Spinal cord (tissue), 10 donors: Measurements from ENCODE around the gene CAT. TPM values are rescaled to one million over a fixed set of nuclear protein-coding genes. Genes with fewer than 3 reads are reported as not detected.

Experiments used
- DNase-seq, 6 donors: peaks; one replicate each; pipeline versions ENCODE4 v3.0.0 to v3.0.0-alpha.2; 2013 to 2015; ENCODE audit warnings: low spot score in 6 of 6, low read depth in 4 of 6
- H3K27ac ChIP-seq: one replicate; pipeline ENCODE4 v1.5.1; 2013; ENCODE audit warnings: low read depth, low read length, control low read depth
- H3K27me3 ChIP-seq: one replicate; pipeline ENCODE4 v1.6.1; 2013; ENCODE audit warnings: low read length; ENCODE audit not compliant: control insufficient read depth, insufficient read depth
- H3K36me3 ChIP-seq: one replicate; pipeline ENCODE4 v1.6.1; 2013; ENCODE audit warnings: low read length; ENCODE audit not compliant: control insufficient read depth, insufficient read depth
- H3K4me1 ChIP-seq: one replicate; pipeline ENCODE4 v1.6.1; 2013; ENCODE audit warnings: low read length; ENCODE audit not compliant: control insufficient read depth, insufficient read depth
- H3K4me3 ChIP-seq: one replicate; pipeline ENCODE4 v1.5.1; 2013; ENCODE audit warnings: low read depth, low read length, control low read depth
- H3K9me3 ChIP-seq: one replicate; pipeline ENCODE4 v1.6.1; 2013; ENCODE audit warnings: low read length; ENCODE audit not compliant: control insufficient read depth, insufficient read depth
- WGBS: methylation state at CpG from one replicate; pipeline ENCODE4 v1.1.5; 2013; ENCODE audit warnings: missing lambda C conversion rate; ENCODE audit not compliant: insufficient coverage; 5-methylcytosine and 5-hydroxymethylcytosine counted together
- polyA plus RNA-seq, 2 donors: library from polyadenylated mRNA; unstranded; fragments of 120-200 nt; gene quantifications; one replicate each; pipeline ENCODE4 v1.2.1, GENCODE V29; 2013; ENCODE audit not compliant: insufficient read length in 2 of 2
- total RNA-seq, 2 donors: library from RNA; depleted of rRNA in 1 of 2; stranded (reverse); fragments of 120-200 nt in 1 of 2; fragments of >200 nt in 1 of 2; gene quantifications; one replicate each; pipeline versions ENCODE4 v1.2.3 to v1.2.4, GENCODE V29; 2013 to 2014
- donor health status: healthy.

The CAT gene
- total and polyA plus RNA-seq, 4 donors = 79.1 to 124 (median 99.1) TPM

DNA sequence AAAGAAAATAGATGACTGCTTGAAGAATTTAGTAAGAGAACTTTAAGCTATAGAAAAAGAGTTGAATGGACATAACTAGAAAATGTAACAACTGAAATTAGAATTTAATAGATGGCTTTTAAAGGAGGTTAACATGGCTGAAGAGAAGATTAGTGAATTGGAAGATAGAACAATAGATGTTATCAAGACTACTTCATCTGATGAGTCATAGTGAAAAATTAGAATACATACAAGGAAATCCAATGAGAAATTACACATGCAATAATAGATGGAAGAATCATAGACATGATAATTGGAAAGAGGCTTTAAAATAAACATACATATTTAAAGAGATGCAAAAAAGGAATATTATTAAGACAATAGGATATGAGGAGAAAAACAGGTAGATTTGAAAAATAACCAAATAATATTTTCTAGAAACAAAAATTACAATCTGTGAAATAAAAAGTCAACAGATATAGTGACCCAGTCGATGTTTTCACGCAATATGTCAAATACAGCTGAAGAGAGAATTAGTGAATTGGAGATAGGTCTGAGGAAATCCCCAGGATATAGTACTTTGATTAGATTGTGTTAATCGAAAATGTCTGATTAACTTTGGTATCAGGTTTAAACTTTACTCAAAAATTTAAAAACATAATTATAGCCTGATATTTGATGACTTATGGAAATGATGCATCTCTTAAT lies 28.2 kb downstream of the CAT start:
- Histone ChIP-seq H3K36me3 (peaks cover 51% of the 10 kb centered on the region), H3K9me3 (peaks cover 8% of the 10 kb centered on the region), H3K4me3 (no peak overlapping the region), H3K4me1 (no peaks in the 10 kb centered on the region), H3K27me3 (no peaks in the 10 kb centered on the region), H3K27ac (no peak overlapping the region)
- no peak for DNase-seq
- no CpG with 5 or more reads among the region's 3 CpGs for WGBS

- Histone ChIP-seq H3K27ac (no peak overlapping the region), H3K36me3 (peaks cover 54% of the 10 kb centered on the region), H3K4me3 (no peak overlapping the region), H3K9me3 (peaks cover 8% of the 10 kb centered on the region), H3K27me3 (no peaks in the 10 kb centered on the region), H3K4me1 (no peaks in the 10 kb centered on the region)
- 94% methylated on average over 5 of the region's 8 CpGs for WGBS
- no peak for DNase-seq
Measured at GRCh38 chr11:34468209-34468841, 29.6 kb downstream of the CAT start.

DNA sequence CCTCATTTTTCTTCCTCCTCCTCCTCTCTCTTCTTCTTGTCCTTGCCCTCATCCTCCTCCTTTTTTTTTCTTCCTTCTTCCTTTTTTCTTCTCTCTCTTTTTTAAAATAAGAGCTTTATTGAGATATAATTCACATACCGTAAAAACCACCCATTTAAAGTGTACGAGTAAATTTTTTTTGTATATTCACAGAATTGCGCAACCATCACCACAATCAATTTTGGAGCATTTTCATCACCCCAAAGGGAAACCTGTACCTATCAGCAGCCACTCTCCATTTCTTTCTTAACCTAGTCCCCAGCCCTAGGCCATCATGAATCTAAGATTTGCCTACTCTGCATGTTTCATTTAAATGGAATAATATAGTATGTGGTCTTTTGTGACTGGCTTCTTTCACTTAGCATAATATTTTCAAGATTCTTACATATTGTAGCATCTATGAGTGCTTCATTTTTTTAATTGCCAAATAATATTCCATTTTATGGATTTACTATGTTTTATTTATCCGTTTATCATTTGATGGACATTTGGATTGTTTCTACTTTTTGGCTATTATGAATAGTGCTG lies 35.0 kb downstream of the CAT start:
- Histone ChIP-seq H3K36me3 (peaks cover 34% of the 10 kb centered on the region), H3K4me1 (no peaks in the 10 kb centered on the region), H3K4me3 (no peak overlapping the region), H3K27ac (no peak overlapping the region), H3K27me3 (no peaks in the 10 kb centered on the region), H3K9me3 (no peaks in the 10 kb centered on the region)
- DNase-seq = no peak
- no CpG with 5 or more reads among the region's 4 CpGs for WGBS

- Histone ChIP-seq H3K4me3 (no peak overlapping the region), H3K27me3 (no peaks in the 10 kb centered on the region), H3K9me3 (no peaks in the 10 kb centered on the region), H3K4me1 (no peaks in the 10 kb centered on the region), H3K36me3 (peaks cover 18% of the 10 kb centered on the region), H3K27ac (no peak overlapping the region)
- DNase-seq = no peak
- WGBS = no CpG with 5 or more reads among the region's 3 CpGs
Measured at GRCh38 chr11:34475656-34476055, 36.9 kb downstream of the CAT start.

- no peak overlapping the region for H3K4me3 ChIP-seq
- DNase-seq = no peak
- 89% methylated on average over 3 of the region's 4 CpGs for WGBS
- H3K36me3 ChIP-seq = peaks cover 11% of the 10 kb centered on the region
- no peak overlapping the region for H3K27ac ChIP-seq
- H3K4me1 ChIP-seq = no peaks in the 10 kb centered on the region
- H3K9me3 ChIP-seq = no peaks in the 10 kb centered on the region
- H3K27me3 ChIP-seq = no peaks in the 10 kb centered on the region
Measured at GRCh38 chr11:34476849-34477248, 38.1 kb downstream of the CAT start.

DNA sequence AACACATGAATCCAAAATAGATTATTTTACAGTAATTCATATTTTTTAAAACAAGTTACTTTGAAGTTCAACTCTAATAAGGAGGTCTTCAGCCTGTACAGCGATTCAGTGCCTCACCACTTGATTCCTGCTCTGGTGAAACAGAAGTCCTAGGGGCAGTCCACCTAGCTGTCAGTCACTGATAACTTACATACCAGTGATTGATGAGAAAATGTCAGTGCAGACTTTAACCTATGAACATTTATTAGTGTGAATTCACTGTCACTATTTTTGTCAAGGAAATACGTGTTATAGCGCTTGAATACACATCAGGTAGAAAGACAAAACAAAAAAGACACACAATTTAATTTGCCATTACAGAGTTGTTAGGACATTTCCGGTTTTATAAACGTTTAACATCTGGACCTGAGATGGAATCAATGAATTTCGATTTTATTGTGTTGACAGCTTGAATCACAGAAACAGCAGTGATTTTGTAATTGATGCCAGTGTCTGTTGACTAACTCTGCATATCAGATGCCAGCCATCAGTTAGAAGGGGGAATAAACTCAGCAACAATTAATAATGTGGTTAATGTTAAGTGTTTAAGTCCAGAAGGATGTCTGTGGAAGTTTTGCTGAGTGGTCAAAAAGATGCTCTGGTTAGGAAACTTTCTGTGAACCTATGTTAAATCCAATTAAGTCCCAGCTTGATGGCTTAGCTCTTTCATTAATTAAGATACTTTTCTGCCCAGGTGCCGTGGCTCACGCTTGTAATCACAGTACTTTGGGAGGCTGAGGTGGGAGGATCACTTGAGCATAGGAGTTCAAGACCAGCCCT lies 40.3 kb downstream of the CAT start:
- Histone ChIP-seq H3K27ac (no peak overlapping the region), H3K9me3 (no peaks in the 10 kb centered on the region), H3K4me1 (no peaks in the 10 kb centered on the region), H3K4me3 (no peak overlapping the region), H3K27me3 (no peaks in the 10 kb centered on the region), H3K36me3 (no peaks in the 10 kb centered on the region)
- DNase-seq = no peak
- WGBS = 64% methylated on average over 6 of the region's 8 CpGs

- Histone ChIP-seq H3K27me3 (no peaks in the 10 kb centered on the region), H3K9me3 (no peaks in the 10 kb centered on the region), H3K4me1 (no peaks in the 10 kb centered on the region), H3K4me3 (no peak overlapping the region), H3K36me3 (no peaks in the 10 kb centered on the region), H3K27ac (no peak overlapping the region)
- whole genome bisulfite sequencing = no CpG with 5 or more reads among the region's 3 CpGs
- no peak for DNase-seq
Measured at GRCh38 chr11:34480314-34480713, 41.6 kb downstream of the CAT start.

DNA sequence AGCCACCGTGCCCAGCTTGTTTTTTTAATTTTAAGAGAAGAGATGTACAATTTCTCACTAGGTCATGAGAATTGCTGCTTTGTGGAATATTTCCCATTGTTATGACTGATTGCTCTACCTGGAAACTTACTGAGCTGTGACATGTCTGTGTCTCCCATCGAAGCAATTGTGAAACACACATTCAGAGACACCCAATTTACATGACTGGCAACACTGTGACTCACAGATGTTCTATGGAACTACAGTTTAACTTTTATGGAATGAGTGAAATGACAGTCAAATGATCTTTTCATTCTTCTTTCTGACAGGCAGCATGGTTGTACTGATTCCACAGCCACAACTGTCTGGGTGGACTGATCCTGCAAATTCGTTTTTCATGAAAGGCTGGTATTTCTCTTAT lies 42.6 kb downstream of the CAT start:
- H3K4me1 ChIP-seq = no peaks in the 10 kb centered on the region
- no peaks in the 10 kb centered on the region for H3K36me3 ChIP-seq
- 60% methylated on average over 1 of the region's 3 CpGs for WGBS
- no peaks in the 10 kb centered on the region for H3K9me3 ChIP-seq
- no peak for DNase-seq
- H3K27ac ChIP-seq = no peak overlapping the region
- no peaks in the 10 kb centered on the region for H3K27me3 ChIP-seq
- no peak overlapping the region for H3K4me3 ChIP-seq

GRCh38 chr11:34483106-34483874 lies 44.6 kb downstream of the CAT start:
- Histone ChIP-seq H3K36me3 (no peaks in the 10 kb centered on the region), H3K27me3 (no peaks in the 10 kb centered on the region), H3K27ac (no peak overlapping the region), H3K4me3 (no peak overlapping the region), H3K4me1 (no peaks in the 10 kb centered on the region), H3K9me3 (no peaks in the 10 kb centered on the region)
- 95% methylated on average over 7 of the region's 9 CpGs for WGBS
- DNase-seq = no peak
